ENCODE data around the gene CRY2. TPM values are rescaled to one million over a fixed set of nuclear protein-coding genes. Genes with fewer than 3 reads are reported as not detected.
A peak's percentile ranks its signal among the peaks of the same experiment; 100 is the strongest.

The CRY2 gene
- total and polyA plus RNA-seq, 2 experiments from 2014 or later: 9.5 to 15.4 TPM

- TF ChIP-seq, protein P1, sequence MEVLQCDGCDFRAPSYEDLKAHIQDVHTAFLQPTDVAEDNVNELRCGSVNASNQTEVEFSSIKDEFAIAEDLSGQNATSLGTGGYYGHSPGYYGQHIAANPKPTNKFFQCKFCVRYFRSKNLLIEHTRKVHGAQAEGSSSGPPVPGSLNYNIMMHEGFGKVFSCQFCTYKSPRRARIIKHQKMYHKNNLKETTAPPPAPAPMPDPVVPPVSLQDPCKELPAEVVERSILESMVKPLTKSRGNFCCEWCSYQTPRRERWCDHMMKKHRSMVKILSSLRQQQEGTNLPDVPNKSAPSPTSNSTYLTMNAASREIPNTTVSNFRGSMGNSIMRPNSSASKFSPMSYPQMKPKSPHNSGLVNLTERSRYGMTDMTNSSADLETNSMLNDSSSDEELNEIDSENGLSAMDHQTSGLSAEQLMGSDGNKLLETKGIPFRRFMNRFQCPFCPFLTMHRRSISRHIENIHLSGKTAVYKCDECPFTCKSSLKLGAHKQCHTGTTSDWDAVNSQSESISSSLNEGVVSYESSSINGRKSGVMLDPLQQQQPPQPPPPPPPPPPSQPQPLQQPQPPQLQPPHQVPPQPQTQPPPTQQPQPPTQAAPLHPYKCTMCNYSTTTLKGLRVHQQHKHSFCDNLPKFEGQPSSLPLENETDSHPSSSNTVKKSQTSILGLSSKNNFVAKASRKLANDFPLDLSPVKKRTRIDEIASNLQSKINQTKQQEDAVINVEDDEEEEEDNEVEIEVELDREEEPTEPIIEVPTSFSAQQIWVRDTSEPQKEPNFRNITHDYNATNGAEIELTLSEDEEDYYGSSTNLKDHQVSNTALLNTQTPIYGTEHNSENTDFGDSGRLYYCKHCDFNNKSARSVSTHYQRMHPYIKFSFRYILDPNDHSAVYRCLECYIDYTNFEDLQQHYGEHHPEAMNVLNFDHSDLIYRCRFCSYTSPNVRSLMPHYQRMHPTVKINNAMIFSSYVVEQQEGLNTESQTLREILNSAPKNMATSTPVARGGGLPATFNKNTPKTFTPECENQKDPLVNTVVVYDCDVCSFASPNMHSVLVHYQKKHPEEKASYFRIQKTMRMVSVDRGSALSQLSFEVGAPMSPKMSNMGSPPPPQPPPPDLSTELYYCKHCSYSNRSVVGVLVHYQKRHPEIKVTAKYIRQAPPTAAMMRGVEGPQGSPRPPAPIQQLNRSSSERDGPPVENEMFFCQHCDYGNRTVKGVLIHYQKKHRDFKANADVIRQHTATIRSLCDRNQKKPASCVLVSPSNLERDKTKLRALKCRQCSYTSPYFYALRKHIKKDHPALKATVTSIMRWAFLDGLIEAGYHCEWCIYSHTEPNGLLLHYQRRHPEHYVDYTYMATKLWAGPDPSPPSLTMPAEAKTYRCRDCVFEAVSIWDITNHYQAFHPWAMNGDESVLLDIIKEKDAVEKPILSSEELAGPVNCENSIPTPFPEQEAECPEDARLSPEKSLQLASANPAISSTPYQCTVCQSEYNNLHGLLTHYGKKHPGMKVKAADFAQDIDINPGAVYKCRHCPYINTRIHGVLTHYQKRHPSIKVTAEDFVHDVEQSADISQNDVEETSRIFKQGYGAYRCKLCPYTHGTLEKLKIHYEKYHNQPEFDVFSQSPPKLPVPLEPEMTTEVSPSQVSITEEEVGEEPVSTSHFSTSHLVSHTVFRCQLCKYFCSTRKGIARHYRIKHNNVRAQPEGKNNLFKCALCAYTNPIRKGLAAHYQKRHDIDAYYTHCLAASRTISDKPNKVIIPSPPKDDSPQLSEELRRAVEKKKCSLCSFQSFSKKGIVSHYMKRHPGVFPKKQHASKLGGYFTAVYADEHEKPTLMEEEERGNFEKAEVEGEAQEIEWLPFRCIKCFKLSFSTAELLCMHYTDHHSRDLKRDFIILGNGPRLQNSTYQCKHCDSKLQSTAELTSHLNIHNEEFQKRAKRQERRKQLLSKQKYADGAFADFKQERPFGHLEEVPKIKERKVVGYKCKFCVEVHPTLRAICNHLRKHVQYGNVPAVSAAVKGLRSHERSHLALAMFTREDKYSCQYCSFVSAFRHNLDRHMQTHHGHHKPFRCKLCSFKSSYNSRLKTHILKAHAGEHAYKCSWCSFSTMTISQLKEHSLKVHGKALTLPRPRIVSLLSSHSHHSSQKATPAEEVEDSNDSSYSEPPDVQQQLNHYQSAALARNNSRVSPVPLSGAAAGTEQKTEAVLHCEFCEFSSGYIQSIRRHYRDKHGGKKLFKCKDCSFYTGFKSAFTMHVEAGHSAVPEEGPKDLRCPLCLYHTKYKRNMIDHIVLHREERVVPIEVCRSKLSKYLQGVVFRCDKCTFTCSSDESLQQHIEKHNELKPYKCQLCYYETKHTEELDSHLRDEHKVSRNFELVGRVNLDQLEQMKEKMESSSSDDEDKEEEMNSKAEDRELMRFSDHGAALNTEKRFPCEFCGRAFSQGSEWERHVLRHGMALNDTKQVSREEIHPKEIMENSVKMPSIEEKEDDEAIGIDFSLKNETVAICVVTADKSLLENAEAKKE (CRISPR knock-in tag; IDR thresholded peaks at IDR 0.05): no peak
- no peak for TF ChIP-seq EZH2phosphoT487 (IDR thresholded peaks at IDR 0.05; ENCODE audit: unreplicated experiment)
Measured at GRCh38 chr11:45851228-45851627, 4.0 kb downstream of the CRY2 start (continued).

GRCh38 chr11:45852018-45852711, 4.9 kb downstream of the CRY2 start:
- DNase-seq (ENCODE audit: low spot score) (peak; percentile 66), ATAC-seq (peak; percentile 45)
- H3K79me2 ChIP-seq (replicated peaks; ENCODE audit: insufficient read depth): peaks cover 26% of the 10 kb centered on the region
- peak overlapping the region; percentile 36 for H3K4me2 ChIP-seq
- Mint-ChIP-seq H3K27ac (no peak overlapping the region), H3K4me1 (peaks cover 54% of the 10 kb centered on the region), H3K36me3 (ENCODE audit: low read depth) (no peaks in the 10 kb centered on the region), H3K4me3 (no peak overlapping the region), H3K9me3 (no peaks in the 10 kb centered on the region), H3K27me3 (ENCODE audit: insufficient read depth, low read depth, poor library complexity) (peaks cover 4% of the 10 kb centered on the region)
- no peak overlapping the region for H2AFZ ChIP-seq
- H4K20me1 ChIP-seq (replicated peaks; ENCODE audit: insufficient read depth): peaks cover 40% of the 10 kb centered on the region
- H3K36me3 ChIP-seq (ENCODE audit: insufficient read depth): no peaks in the 10 kb centered on the region
- no peak overlapping the region for H3K27ac ChIP-seq (ENCODE audit: low read depth)
- 0 out of 2 replicates have a peak, but pooled peaks cover 4% of the 10 kb centered on the region for H3F3A ChIP-seq (replicated peaks; ENCODE audit: low read depth)
- no peaks in the 10 kb centered on the region for H3K9me2 ChIP-seq (ENCODE audit: insufficient read depth)
- peaks cover 50% of the 10 kb centered on the region for H3K4me1 ChIP-seq (ENCODE audit: insufficient read depth)
- H3K27me3 ChIP-seq (ENCODE audit: insufficient read depth): peaks cover 14% of the 10 kb centered on the region; the same call in 1 of the 2 replicates
- H3K4me3 ChIP-seq: peak overlapping the region; percentile 7; the same call in 1 of the 2 replicates
- TF ChIP-seq CTCF (conservative IDR thresholded peaks at IDR 0.05; ENCODE audit: low read depth in 2 of 2) (no peak), POLR2AphosphoS5 (IDR thresholded peaks at IDR 0.05; ENCODE audit: low read depth) (no peak), NANOG (IDR thresholded peaks at IDR 0.05; ENCODE audit: borderline replicate concordance) (no peak), CREB1 (CRISPR knock-in tag; IDR thresholded peaks at IDR 0.05; ENCODE audit: low read depth) (no peak), EZH2phosphoT487 (IDR thresholded peaks at IDR 0.05; ENCODE audit: unreplicated experiment) (no peak), ZNF331 (CRISPR knock-in tag; IDR thresholded peaks at IDR 0.05; ENCODE audit: low read depth) (no peak), EZH2 (IDR thresholded peaks at IDR 0.05; ENCODE audit: low read depth, unreplicated experiment) (no peak), ZNF114 (CRISPR knock-in tag; IDR thresholded peaks at IDR 0.05) (no peak), REST (IDR thresholded peaks at IDR 0.05; ENCODE audit: unreplicated experiment) (no peak)

Data from GM23338 (cell line).